Activated CD4-positive, alpha-beta T cell treated with anti-CD3 and anti-CD28 coated beads, Interleukin-2, Interleukin-4, amounts not matched to agents 100 ng/mL and 50 ng/mL, durations not matched to agents 16 hours and 8 hours (primary cell): ENCODE data around the gene GPR137B.

Experiments used
- DNase-seq: peaks from one replicate; pipeline ENCODE4 v3.0.0-alpha.2; 2020; ENCODE audit warnings: low spot score

GPR137B gene

DNA sequence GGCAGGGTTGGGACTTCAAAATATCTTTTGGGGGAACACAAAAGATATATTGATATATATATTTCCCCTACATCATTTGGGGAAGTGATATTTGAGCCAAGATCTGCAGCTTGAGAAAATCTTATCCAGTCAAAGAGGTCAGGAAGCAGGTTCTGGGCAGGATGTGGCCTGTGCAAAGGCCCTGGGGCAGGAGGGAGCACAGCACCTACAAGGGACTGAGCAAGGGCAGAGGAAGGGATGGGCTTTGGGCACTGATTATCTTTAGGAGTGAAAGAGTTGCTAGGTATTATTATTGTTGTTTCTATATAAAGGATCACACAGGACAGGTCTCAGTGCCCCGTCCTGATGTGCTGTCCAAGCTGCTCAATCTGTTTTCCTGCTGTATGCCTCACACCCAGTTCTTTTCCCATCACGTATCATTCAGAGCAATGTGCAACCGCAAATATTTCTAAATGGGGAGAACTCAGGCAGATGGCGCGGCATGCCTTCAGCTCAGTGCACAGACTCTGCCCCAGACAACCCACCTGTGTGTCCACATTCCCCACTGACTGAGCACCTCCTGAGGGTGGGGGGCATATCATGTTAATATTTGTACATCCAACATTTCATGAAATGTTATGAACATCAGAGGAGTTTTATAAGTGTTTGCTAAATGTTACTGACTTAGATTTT is 28.1 kb upstream of the GPR137B start:
- DNase-seq, result no peak

DNA sequence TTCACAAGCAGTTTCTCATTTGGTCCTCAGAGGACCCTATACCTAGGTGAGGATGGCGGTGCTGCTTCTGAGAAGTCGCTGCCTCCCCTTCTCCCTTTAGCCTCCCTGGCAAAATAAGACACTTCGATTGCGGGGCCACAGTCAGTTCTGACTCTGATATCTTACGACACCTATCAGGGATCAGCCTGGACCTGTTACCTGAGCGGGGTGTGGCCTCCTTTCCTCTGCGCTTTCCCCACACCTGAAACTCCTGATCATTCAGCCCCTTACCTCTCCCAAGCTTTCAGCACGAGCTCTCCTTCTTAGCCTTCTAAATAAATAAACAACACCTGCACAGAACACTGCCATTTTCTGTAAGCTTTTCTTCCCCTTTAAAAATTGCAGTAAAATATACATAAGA is 24.6 kb upstream of the GPR137B start:
- no peak for DNase-seq

DNA sequence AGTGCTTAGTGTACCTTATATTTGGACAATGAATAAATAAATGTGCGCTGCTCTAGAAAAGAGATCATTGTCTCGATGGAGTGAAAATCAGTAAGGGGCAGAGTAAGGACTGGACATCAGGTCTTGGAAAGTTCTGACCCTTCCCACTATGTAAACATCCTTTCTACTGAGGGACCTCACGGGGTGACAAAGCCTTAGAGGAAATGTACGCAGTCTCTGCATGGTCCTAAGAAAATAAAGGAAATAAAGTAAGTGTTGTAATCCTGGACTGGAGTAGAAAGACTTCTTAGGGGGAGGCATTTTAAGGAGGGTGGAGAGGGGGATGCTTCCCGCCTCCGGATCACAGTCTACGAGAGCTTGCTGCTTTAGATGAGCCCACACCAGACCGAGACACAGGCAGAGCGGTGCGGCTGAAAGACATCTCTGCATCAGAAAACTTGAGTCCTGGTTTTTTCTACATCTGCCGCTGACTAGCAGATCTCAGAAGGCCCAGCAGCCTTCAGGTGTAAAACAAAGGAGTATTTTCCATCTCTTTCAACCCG is 22.3 kb upstream of the GPR137B start:
- DNase-seq, result no peak

DNA sequence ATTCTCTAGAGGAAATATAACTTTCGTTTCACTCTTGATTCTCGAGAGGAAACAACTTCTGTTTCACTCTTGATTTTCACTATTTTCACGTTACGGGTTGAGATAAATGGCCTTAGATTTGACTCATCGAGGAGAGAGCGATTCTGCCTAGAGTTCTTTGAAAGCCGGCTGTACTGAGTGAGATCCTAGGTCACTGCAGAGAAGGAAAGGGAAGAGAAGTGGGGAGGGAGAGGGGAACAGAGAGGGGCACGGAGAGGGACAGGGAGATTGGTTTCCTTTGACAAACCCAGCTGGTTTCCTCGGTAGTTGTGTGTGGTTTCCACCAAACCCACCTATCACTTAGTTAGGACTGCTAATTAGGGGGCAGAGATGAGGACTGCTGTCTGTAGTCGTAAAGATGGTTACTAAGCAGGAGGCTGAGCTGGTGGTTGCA is 21.6 kb upstream of the GPR137B start:
- DNase-seq, result peak; percentile 60

DNA sequence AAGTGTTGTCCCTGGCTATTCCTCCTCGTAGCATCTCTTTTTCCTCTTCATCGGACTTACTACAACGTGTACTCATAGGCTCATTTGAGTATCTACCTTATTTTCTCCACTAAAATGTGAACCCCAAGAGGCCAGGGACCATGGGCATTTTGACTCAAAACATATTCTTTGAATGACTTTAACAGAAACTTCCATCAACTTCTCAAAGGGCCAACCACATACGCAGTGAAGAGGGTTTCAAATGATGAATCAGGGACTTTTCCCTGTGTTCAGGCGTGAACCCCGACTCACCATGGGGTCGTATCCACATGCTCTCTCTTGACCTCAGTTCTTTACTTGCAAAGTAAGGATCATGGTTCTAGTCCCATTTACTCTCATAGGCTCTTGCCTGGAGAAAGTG is 20.2 kb upstream of the GPR137B start:
- peak; percentile 54 for DNase-seq

DNA sequence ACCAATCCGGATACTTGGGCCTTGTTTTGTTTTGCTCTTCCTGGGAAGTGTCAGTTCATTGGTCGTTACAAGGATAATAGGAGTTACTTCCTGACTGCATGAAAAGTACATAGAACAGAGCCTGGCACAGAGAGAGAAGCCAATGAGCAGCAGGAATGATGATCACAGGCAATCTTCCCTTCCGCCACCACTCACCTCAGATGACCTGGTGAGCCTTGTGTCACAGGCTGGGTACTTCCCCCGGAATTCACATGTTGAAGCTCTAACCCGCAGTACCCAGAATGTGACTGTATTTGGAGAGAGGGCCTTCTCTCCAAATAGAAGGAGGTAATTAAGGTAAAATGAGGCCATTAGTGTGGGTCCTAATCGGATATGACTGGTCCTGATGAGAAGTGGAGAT is 18.8 kb upstream of the GPR137B start:
- no peak for DNase-seq

DNA sequence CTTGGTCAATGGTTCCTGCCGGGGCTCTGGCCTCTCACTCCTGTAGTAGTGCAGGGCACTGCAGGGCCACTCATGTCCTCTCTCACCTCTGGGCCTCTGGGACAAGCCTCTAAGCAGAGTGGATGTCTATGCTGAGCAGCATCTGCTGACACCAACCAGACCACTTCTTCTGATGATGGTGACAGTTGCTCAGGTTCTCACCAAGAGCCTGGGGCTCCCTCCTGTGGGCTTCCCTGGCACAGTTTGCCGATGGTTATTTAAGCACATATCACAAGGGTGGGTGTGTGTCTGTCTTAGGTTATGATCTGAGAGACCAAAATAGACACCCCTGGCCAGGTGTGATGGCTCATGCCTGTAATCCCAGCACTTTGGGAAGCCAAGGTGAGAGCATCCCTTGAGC is 17.4 kb upstream of the GPR137B start:
- DNase-seq, result no peak

DNA sequence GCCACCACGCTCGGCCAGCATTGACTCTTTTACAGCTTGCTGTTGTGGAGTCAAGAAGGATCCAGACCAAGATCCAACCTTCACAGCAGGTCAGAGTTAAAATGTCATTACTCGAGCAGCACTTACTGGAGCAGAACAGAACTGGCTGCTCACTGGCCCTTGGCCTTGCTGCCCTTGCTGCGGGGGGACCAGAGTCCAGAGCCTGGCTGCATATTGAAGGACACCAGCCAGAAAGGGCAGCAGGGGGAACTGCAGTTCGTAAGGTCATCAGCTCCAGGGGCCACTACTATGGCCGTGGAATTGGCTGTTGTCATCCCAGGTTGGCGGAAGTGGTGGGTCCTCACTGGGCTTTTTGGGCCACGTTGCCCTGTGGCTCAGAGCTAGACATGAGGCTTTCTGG is 15.3 kb upstream of the GPR137B start:
- DNase-seq, result no peak

DNA sequence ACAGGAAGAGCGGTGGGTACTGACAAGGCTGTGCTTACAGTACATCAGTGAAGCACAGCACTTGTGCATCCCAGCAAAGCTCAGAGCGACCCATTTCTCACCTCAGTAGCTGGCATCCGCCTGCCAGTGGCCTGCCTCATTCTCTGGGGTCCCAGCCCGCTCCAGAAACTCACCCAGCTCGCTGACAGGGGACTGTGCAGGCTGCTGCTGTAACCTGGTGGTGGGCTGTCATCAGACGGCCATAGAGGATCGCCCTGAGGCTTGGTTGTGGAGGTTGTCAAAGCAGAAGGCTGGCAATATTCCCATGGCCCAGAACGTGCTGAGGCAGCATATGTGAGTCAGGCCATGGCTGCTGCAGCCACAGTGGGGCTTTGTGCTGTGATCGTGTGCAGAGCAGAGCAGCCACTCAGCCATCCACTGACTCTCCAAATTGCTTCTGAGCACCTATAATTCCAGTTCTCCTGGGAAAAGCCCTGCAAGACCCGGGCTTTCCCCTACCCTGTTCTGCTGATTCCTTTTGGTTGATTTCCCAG is 13.6 kb upstream of the GPR137B start:
- no peak for DNase-seq

DNA sequence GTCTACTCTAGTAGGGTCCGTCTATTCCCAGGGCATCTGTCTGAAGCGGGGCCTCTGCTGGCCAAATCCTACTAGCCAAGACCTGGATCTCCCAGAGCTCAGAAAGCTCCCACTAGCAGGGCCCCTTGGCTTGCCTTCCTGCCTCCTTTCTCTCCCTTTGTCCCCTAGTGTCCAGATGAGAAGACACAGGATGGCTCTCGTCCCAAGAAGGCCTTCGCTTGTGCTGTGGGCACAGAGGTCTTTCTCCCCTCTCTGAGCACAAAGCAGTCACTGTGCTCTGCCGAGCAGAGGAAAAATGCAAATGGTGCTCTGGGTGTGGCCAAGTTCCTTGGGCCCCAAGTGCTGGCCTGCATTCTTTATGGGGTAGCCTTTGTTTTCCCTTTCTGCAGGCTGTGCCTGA is 13.0 kb upstream of the GPR137B start:
- DNase-seq, result no peak

DNA sequence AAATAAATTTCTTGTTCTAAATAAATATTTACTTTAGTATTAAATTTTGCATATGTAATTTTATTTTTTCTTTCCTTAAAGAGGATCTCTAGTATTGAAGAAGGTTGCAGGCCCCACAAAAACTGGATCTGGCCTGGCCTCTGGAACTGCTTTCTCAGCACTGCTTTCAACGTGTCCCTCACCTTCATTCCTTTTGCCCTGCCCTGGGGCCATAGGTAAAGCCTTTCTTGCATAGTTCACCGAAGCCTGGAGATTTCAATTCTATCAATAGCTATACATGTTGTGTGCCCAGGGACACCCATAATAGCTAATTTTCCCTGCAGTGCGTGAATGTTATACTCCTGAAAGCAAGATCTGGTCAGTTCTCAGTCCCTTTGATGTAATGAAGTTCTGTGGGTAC is 12.0 kb upstream of the GPR137B start:
- DNase-seq, result no peak

DNA sequence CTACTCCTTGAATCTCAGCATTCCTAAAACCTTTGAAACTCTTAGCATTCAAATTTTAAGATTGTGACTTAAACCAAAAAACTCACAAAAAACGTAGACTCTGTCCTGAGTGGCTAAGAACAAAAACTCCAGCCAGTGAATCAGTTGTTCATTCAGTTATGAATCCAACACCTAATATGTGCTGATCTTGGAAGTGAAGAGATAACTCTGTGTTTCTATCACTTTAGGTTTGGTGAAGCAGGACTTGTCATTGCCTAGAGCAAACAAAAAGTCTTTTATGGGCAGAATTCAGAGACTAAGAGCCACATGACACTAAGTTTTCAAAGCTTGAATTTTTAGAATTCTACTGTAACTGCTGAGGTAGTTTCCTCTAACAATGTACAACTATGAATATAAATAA is 10.4 kb upstream of the GPR137B start:
- DNase-seq, result no peak

DNA sequence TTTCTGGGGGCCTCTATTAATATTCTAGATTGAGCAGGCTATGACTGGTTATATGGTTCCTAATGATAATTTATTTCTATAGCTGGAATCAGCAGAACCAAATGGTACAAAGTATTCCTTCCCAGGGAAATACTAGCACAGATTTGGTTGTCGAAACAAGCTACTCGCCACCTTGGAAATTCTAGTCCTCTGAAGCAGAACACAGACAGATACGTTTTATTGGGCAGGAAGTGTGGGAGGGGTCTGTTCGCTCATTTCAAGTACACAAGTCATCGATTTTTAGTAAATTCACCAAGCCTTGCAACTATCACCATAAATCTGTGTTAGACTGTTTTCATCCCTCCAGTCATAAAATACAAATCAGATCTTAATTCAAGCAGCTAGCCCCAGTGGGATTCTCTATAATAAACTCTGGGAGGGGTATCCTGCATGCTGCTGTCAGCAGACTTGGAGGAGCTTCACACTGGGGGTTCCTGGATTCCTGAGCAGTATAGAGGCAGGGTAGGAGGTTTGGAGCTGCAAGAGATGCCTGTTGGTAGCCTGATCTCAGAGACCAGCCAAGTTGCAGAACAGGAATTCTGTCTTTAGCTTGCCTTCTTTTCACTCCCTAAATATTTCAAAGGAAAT is 9.8 kb upstream of the GPR137B start:
- no peak for DNase-seq

DNA sequence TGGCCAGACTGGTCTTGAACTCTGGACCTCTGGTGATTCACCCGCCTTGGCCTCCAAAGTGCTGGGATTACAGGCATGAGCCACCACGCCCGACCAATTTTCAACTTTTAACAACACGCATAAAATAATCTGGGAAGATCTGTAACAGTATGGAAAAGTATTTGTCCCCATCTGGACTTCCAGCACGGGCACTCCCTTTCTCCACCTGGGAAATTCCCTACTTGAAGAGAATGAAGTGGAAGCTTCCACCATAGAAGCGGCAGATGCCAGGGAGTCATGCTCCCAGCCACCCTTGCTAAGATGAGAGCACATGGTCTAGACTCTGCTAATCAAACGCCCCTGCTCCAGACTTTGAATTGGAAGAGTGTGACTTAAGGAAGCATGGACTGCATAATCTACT is 9.0 kb upstream of the GPR137B start:
- DNase-seq, result no peak

DNA sequence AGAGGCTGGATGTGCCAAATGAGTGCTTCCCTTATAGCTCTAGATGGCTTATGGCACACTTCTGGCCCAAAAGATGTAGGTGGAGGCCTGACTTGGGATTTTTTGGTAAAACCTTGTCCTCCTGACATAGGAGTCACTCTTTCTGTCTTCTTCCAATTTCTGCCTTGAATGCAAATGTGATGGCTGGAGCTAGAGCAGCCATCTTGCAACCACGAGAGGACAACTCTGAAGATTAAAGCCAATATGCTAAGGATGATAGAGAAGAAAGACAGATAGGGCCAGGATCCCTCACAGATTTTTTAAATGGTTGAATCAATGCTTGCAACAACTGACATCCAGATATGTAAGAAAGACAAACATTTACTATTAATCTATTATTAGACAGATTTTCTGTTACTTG is 8.5 kb upstream of the GPR137B start:
- DNase-seq, result no peak

DNA sequence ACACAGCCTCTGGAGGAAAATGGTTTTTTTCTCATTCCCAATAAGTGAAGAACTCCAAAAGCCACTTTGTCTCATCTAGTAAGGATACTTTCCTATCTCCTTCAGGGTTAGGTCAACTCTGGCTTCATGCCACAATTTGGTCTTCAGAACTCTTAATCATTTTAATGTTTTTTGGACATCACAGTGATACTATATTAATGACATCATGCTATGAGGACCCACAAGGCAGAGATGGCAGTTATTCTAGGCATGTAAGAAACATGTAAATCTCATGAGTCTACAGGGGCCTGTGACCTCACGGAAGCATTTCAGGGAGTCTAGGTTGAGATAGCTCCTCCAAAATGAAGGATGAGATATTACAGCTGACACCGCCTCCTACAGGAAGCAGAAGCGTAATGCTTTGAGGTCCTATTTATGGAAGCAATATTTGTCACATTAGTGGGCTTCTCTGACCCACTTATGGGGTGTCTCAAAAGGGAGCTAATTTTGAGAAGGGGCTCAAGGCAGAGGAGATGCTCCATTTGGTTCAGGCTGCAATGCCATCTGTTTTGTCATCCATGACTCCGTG is 5.0 kb upstream of the GPR137B start:
- no peak for DNase-seq

DNA sequence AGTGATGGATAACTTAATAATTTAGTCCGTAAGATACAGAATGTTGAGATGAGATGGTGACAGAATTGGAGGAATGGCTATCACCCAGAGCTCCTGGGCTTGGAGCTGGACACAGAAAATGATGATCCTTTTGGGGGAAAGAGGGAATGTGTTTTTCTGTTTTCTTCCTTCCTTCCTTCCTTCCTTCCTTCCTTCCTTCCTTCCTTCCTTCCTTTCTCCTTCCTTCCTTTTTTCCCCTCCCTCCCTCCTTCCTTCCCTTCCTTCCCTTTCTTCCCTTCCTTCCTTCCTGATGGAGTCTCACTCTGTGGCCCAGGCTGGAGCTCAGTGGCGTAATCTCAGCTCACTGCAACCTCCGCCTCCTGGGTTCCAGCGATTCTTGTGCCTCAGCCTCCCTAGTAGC is 2.8 kb upstream of the GPR137B start:
- DNase-seq, result no peak

DNA sequence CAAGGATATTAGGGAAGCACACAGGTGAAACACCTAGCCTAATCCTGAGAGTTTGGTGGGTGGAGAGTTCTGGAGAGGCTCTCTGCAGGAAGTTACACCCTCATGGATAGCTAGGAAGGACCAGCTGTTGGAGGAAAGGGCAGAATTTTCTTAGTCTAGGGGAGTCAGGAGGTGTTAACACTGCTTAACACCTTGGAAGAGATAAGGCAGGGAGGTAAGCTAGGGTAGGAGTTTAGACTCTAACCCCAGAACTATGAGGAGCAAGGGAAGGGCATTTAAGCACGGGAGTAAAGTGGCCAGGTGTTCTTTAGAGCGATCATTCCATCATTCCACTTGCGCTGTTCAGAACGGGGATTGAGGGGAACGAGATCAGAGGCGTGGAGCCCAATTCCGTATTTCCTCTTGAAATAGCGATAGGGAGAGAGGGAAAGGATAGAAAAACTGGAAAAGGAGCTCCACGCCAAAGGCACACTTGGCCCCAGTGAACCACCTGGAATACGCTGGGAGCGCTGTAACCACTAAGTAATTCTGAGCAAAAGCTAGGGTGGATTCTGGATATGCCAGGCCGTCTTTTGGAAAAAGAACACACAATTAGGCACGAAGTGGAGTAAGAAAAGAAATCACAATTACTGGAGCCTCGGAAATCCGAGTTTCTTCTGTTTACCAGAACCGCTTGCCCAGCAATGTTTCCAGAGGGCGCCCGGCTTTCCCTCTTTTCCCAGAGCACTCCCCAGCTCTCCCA is 1.5 kb upstream of the GPR137B start:
- DNase-seq, result no peak

DNA sequence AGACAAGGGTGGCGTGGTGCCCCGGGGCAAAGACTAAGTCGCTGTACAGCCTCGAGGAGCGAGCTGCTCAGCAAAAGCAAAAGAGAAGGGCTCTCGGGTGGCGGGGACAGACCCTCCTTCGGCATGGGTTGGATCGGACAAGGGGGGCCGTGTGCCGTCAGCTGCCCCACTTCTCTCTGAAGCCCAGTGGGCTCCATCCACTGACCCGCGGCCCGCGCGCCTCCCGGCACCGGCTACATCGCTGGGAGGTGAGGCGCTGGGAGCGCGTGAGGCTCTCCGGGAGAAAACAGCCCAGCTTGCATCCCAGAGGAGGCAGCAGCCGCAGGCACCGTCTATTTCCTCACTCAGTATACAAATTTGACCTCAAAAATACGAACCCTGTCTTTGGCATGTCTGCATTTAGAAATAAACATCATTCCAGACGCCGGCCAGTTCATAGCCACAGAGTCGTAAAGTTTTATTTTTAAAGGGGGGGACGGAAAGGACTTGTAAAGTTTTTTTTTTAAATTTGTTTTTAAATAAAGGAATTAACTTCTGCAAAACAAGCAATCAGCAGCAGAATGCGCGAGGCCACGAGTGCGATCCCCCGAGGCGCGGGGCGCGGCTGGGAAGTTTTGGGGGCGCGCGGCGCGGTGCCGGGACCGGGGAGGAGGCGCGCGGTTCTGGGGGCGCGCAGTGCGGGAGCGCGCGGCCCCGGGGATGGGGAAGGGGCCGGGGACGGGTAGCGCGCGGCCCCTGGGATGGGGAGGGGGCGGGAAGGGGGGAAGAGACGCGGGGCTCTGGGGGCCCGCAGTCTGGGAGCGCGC is 689 bp upstream of the GPR137B start:
- DNase-seq, result no peak

DNA sequence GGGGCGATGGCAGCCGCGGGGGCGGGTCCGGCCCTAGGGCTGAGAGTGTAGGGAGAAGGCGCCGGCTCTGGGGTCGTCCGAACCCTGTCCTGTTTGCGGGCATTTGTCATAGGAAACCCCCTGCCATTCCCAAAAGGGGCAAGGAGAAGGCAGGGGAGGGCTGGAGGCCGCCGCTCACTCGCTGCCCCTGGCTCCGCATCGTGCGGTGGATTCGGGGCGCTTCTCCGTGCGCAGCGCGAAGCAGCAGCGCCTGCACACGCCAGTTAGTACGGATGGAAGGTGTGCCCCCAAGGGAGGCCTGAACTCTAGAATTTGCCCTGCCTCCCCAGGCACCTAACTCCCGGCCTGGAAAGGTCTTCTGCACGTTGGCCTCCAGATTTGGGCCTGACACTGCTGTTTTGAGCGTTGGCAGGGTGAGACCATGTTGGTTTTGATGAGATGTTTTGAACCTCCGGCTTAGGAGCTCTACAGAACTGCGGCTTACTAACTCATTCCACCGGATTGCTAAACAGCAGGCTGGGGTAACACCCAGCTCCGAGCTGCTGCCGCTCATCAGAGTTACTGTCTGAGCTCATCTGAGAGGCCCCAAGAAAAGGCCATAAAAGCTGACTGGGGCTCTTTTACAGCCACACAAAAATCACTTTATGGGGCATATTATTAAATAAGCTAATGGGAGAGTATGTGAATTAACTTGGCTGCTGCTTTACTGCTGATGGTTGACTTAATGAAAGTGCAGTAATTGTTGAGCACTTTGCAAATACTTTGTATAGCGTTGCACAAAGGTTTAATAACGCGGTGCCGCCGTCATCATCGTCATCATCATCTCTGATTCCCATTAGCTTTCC is 987 bp downstream of the GPR137B start:
- peak; percentile 58 for DNase-seq

DNA sequence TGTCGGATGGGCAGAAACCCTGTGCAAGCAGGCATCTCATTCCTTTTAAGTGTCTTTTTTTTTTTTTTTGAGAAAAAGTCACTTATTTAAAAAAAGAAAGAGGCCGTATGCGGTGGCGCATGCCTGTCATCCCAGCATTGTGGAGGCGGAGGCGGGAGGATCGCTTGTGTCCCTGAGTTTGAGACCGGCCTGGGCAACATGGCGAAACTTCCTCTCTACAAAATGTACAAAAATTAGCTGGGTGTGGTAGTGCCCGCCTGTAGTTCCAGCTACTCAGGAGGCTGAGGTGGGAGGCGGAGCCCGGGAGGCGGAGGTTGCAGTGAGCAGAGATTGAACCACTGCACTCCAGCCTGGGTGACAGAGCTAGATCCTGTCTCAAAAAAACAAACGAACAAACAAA is 1.7 kb downstream of the GPR137B start:
- no peak for DNase-seq
